MM.1S (cell line): ENCODE data around the gene TAF1D.

Experiments
- CTCF ChIP-seq: fragments of 300-600 bp; sonication (generic); IDR thresholded peaks from 2 replicates; pipeline ENCODE4 v1.5.1; 2016; ENCODE audit warnings: antibody characterized with exemption, low read length, mixed read lengths
- EZH2 ChIP-seq: fragments of 300-600 bp; sonication (generic); optimal IDR thresholded peaks from 2 replicates; pipeline ENCODE3; 2017; ENCODE audit warnings: low read depth, mild to moderate bottlenecking, antibody characterized with exemption, low read length, mixed read lengths
- EZH2phosphoT487 ChIP-seq: fragments of 300-600 bp; sonication (generic); IDR thresholded peaks from 2 replicates; pipeline ENCODE4 v1.6.1; 2018; ENCODE audit warnings: antibody characterized with exemption, low read length

GRCh38 chr11:93773045-93773477, 31.8 kb upstream of the TAF1D start:
- TF ChIP-seq CTCF: no peak
- TF ChIP-seq EZH2phosphoT487: no peak
- TF ChIP-seq EZH2: no peak
